ENCODE results near the gene SNAPC2.
"Not testable (repeated sequence)": the region's sequence is repeated elsewhere in the genome, so short reads cannot be mapped to it uniquely, and the experiment has no call there.

Gene SNAPC2

GRCh38 chr19:7921967-7922835, 2.1 kb downstream of the SNAPC2 start:
- no peak for DNase-seq (ENCODE audit: low read depth, low spot score)

DNA sequence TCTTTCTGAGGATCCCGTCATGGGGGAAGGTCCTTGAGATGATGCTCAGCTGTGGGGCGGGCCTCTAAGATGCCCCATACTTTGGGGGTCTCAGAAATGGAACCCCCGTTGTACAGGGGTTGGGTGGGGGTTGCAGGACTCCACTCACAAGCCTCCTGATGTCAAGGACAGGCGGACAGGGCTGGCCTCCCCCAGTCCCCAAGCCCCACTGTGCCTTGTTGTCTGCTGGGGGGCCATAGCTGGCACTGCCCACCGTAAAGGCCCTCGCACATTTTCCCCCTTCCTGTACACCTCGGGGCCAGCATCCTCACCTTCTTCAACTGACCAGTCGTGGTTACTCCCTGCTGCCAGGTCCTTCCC, 2.7 kb downstream of the SNAPC2 start:
- DNase-seq (ENCODE audit: low read depth, low spot score), result no peak

DNA sequence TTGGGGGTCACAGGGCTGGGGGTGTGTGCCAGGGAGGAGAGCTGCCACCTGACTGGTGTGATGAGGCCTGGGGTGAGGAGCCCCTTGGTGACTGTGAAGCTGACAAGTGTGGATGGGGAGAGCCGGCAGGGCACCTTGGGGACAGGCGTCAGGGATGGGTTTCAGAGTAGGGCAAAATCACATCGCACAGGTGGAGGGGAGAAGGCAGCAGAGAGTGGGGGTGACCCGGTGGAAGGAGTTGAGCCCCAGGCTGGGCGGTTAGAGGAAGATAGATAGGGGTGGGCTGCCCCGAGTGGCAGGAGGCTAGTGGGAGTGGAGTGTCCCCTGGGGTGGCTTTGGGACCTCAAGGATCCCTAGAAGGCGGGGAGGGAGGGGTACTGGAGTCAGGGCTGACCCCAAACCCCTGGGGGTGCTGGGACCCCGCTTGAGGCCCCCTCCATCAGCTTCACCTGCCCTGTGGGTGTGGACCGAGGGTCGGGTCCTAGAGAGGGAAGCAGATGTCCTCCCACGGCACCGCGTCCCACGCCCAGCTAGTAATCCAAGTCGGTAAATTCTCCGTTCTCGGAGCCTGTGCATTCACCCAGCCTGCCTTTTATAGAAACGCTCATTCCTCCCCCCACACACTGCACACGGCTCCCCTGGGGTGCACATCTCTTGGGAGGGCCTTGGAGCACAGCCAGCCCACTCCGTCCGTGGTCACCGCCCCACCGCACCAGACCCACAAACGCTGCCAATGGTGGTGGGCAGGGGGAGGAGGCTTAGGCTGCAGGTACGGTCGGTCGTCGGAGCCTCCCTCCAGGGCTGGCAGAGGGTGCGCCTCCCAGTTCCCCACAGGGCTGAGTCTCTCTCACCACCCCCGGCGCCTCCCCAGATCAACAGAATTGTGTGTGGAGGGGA, 3.4 kb downstream of the SNAPC2 start:
- no peak for DNase-seq (ENCODE audit: low read depth, low spot score)

- DNase-seq (ENCODE audit: low read depth, low spot score), result no peak
These were observed 4.1 kb downstream of the SNAPC2 start for GRCh38 chr19:7924241-7924640.

GRCh38 chr19:7924651-7925170, 4.6 kb downstream of the SNAPC2 start:
- DNase-seq (ENCODE audit: low read depth, low spot score), result no peak

DNA sequence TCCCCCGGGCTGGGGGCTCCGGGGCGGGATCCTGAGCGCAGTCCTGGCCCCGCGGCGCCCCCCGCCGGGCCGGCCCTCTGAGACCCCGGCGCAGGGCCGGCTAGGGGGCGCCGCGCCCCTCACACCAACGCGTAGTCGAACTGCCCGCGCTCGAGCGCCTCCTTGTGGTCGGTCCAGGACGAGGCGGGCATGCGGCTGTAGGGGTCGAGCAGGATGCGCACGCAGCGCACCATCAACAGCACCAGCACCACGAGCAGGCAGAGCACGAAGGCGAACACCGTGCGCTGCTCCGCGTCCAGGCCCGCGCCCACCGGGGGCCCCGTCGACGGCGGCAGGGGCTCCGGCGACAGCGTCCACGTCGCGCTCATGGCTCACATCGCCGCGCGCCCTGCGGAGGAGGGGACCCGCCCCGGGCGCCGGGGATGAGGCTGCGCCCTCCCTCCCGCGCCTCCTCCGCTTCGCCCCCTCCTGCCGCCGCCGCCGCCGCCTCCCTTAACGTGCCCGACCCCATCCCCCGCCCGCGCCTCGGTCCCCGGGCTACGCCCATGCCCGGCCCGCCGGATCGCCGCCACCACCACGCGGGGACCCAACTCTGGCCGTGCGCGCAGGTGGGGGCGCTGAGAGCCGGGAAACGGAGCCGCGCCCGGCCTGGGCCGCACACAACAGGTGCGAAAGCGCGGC, 5.2 kb downstream of the SNAPC2 start:
- DNase-seq (ENCODE audit: low read depth, low spot score), result peak; percentile 95

DNA sequence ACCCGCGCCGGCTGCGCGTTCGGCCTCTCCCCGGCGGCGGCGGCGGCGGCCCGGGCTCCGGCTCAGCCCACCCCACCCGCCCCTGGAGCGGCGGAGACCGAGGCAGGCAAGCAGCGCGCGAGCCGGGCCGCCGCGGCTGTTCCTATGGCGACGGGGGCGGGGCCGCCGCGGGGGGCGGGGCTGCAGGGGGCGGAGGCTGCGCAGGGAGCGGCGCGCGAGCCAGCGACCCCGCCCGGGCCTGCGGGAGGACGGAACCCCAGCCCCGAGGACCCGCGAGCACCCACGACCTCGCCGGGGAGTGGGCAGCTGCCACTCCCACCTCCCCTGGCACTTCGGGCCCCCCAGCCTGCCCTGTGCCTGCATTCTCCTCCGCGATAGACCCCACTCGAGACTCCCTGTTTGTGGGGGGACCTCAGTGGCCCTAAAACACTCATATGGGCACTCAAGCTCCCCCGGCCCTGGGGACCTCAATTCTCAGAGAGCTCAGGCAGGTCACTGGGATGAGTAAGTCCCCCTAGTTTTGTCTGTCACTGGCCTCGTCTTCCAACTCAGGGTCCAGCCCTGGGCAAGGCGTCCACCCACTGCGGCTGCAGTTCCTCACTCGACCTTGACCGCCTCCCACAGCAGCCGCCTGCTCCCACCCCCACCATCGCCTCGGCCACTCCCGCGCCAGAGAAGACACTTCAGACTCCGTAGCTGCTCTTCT, 6.0 kb downstream of the SNAPC2 start, which contains the start of gene CTXN1:
TSS of gene CTXN1 (minus strand) at position 115 of the 706 bp plus-strand sequence. CDS start 597 bp downstream, outside the sequence.
- peak; percentile 42 for DNase-seq (ENCODE audit: low read depth, low spot score)

DNA sequence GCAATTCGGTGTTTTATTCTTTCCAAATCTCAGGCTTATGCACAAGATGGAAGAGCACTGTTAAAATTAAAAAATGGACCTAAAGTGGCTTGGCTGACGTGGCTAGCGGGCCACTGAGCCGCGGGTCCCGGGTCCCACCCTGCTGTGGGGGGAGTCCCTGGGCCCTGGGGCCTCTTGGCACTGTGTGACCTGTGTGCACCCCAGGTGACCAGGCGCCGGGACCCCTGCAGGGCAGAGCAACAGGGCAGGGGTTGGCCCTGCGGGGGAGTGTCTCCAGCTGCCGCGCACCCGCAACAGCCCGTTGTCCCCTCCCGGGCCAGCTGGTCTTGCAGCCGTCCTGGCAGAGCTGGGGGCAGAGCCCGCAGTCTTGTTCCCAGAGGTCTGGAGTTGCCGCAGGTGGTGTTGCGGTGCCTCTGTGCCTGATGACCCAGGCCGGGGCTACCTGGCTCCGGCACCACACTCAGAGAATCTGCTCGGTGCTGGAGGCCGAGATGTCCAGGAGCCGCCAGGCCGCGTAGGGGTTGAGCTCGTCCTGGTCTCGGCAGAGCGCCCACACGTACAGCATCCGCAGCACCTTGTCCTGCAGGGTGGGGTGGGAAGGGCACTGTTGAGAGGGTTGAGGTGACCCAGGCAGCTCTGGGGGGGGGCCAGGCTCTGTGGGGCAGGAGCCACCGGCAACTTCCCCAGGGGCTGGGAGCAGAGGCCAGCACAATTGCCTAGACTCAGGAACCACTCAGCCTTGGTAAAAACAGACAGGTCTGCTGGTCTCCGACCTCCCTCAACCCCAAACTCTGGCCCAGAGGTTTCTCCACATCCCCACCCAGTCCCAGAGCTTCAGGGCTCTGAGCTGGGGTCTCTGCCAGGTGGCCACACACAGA, 6.8 kb downstream of the SNAPC2 start:
- DNase-seq (ENCODE audit: low read depth, low spot score), result peak; percentile 22

DNA sequence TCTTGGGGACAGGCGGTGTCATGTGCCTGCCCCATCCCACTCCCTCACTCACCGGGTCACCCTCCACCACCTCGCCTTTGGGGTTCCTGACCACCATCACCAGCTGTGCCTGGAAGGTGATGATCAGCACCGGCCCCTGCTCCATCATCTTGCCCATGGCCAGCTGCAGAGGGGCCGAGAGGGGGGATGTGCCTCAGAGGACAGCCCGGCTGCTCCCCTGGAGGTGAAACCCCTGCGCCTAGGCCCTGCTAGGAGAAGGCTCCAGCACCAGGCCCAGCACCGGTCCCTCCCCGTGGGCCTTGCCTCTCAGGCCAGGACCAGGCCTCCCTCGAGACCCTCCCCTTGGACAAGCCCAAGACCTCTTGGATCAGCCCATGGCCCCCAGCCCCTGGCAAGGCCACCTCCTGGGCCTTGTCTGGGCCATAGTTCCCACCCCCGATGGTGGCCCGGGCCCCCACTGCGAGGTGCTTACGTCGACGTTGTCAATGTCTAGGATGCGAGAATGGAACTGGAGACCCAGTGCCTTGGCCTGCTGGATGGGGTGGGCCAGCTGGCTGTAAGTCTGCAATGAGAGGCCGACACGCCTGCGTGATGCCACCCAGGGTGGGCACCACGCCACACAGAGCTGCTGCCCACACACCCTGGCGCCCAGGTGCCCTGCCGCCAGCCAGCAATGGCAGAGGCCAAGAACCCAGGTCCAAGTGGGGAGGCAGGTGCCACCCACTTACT, 7.6 kb downstream of the SNAPC2 start:
- DNase-seq (ENCODE audit: low read depth, low spot score), result no peak

DNA sequence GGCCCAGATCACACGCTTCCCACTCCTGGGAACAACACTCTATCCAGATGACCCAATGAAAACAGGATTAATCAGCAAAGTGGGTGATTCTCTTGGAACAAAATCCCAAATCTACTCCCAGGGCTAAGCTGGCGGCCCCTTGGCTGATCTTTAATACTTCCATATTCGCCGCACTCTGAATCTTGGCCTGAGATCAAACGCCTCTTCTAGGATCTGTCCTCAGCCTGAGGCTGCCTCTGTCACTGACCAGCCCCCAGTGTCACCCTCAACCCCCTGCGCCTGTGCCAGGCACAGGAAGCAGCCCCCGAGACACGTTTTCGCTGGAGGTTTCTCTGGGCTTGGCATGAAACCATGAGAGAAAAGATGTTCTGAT, 8.2 kb downstream of the SNAPC2 start:
- no peak for DNase-seq (ENCODE audit: low read depth, low spot score)

GRCh38 chr19:7928741-7929701, 8.9 kb downstream of the SNAPC2 start:
- DNase-seq (ENCODE audit: low read depth, low spot score), result peak; percentile 76

GRCh38 chr19:7930030-7930429, 9.9 kb downstream of the SNAPC2 start:
- DNase-seq (ENCODE audit: low read depth, low spot score), result not testable (repeated sequence)

DNA sequence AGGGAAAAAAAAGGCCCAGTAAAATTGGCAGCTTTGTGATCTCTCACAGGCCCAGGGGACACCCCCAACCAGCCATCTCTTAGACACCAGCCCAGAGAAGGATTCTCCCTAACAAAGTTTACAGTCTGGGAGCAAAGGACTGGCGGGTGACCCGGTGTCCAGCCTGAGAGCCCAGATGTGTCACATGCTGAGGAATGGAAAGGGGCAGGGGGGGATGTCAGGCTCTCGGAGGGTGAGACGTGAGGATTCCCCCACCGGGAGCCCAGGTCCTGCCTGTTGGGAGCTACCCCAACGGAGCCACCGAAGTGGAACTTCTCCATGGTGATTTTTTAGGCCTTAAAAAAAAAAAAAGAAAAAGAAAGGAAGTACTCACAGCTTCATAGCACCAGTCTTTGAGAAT, 10.6 kb downstream of the SNAPC2 start:
- DNase-seq (ENCODE audit: low read depth, low spot score), result no peak

DNA sequence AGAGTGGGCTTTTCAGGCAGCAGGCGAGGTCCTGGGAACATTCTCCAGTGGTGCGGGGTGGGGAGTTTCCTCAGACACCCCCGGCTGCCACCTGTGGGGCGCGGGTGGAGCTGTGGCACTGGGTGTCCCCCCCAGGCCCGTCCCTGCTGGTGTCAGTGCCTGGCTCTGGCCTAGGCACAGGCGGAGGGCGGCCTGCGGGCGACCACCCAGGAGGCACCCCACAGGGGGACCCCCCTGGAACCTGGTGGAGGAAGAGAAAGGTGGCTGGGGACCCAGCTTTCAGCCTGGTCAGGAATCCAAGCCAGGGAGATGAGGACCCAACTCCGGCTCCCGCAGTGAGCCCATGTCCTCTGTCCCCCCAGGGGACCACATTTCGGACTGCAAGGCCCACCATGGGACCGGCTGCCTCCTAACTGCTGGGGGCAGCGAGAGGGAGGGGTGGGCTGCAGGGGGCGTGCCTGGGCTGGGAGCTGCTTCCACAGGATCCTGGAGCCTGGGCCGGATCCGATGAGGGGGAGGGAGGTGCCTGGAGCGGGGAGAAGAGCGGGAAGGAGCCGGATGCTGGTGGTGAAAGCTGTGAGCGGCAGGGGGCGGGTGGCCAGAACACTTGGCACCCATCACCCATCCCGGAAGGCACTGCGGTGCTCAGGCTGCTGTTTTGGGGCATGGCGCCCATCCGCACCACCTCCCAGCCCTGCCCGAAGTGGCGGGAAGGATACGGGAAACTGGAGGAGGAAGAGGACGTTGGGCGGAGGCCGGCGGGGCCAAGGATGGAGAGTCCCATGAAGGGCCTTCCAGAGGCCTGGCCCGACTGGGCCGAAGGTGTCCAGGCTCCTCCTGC, 11.3 kb downstream of the SNAPC2 start:
- DNase-seq (ENCODE audit: low read depth, low spot score), result no peak

DNA sequence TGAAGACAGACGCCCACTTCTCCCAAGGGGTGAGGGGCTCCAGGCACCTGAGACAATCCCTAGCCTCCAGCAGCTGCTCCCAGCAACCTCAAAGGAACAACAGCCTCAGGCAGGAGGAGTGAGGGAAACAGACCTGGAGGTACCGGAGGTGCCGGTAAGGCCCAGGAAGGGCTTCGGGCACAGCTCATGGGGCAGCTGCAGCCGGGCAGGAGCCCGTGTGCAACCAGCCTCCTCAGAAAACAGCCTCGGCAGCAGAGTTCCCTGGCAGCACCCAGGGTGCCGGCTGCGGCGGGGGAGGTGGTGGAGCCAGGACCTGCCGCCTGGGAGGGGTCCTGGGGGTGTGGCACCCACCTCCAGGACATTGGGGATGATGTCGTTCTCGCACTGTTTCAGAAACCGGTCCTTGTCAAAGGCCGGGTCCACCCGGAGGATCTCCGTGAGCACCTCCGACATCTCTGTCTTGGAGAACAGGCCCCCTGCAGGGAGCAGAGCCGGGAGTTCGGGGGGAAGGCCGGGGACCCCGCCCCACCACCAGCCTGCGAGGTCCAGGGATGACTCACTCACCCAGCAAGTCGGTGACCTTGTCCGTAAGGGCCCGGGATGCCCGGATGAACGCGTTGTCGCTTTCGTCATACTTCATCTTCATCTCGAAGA, 12.3 kb downstream of the SNAPC2 start:
- DNase-seq (ENCODE audit: low read depth, low spot score), result no peak

- no peak for DNase-seq (ENCODE audit: low read depth, low spot score)
These were observed 12.8 kb downstream of the SNAPC2 start for GRCh38 chr19:7932930-7933300.

DNA sequence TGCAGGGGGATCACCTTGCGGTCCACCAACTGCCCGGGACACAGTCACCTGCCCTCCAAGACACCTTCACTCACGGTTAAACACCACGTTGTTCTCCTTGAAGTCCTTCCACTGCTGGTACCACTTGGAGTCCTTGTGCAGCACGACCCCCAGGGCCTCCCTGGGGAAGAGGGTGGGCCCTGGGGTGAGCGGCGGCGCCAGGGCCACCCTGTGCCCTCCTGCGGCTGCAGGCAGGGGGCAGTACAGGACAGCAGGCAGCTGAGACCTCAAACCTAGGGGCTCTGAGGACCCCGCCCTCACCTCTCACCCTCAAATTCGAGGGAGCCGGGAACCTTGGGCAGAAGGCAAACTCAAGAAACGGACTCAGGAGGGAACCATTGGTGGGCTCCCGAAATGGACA, 13.3 kb downstream of the SNAPC2 start:
- peak; percentile 24 for DNase-seq (ENCODE audit: low read depth, low spot score)
